Fibroblast of skin of right biceps (primary cell): ENCODE measurements around the gene TMEM38B.
"Not testable (repeated sequence)": the region's sequence is repeated elsewhere in the genome, so short reads cannot be mapped to it uniquely, and the experiment has no call there.

Source experiments
- DNase-seq: peaks from one replicate; pipeline ENCODE4 v3.0.0-alpha.2; 2013

The TMEM38B gene

GRCh38 chr9:105683688-105684275 is 10.6 kb upstream of the TMEM38B start:
- DNase-seq: no peak

DNA sequence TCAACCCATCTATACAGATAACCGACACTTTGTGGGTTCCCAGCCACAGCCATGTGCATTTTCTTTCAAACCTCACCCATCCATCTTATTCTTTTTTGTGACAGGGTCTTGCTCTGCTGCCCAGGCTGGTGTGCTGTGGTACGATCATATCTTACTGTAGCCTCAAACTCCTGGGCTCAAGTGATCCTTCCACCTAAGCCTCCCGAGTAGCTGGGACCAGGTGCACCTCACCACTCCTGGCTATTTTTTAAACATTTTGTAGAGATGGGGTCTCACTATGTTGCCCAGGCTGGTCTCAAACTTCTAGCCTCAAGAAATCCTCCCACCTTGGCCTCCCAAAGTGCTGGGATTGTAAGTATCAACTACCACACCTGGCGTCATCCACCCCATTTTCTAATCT is 7.4 kb upstream of the TMEM38B start:
- DNase-seq: no peak

GRCh38 chr9:105690742-105691141 is 3.6 kb upstream of the TMEM38B start:
- DNase-seq: no peak

GRCh38 chr9:105693435-105694189 is 729 bp upstream of the TMEM38B start:
- DNase-seq: no peak

DNA sequence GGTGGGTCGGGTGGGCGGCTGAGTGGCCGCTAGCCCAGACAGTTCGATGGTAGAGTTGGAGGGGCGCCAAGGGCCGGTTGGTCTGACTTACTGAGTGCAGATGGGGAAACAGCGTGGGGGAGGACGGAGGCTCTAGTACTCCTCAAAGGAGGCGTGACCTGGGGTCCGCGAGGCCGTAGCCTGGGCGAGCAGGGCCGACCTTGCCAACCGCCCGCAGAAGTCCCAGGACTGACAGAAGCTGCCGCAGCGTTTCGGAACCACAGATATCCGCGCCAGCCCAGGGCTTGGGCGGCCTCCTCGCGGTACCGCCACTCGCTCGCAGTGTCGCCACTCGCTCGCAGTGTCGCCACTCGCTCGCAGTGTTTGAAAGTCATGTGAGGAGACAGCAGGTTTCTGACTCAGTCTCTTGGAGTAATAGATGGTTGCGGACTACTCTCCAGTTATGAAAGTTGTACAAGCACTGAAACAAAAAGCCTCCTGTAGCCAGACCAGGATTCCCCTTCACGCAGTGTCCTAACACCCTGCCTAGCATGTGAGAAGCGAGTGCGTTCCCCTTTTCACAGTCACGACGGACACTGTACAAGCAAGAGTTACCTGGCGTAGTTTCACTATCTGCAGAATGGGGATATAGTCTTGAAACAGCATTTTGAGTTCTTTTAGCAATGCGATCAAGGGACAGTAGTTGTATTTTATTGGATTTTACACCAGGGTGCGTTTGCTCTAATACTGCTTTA is 674 bp downstream of the TMEM38B start:
- DNase-seq: peak; percentile 38

GRCh38 chr9:105696219-105696793 is 2.0 kb downstream of the TMEM38B start:
- DNase-seq: no peak

GRCh38 chr9:105697871-105698270 is 3.5 kb downstream of the TMEM38B start:
- no peak for DNase-seq

GRCh38 chr9:105698348-105698870 is 4.1 kb downstream of the TMEM38B start:
- no peak for DNase-seq

DNA sequence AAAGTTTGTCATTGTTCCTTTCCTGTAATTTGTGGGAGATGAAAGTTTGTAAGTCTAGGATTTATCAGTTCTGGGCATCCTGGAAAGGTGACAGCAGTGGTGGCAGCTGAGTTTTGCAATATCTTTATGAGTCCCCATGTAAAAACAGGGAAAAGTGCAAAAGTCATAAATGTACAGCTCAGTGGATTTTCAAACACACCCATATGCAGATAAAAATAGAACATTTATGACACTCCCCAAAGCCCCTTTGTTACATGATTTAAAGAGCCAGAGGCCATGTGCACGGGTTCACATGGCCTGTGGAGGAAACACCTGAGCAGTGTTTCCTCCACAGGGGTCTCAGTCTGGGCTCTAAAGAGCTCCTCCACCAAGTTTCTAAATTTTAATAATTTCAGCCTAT is 6.3 kb downstream of the TMEM38B start:
- no peak for DNase-seq

DNA sequence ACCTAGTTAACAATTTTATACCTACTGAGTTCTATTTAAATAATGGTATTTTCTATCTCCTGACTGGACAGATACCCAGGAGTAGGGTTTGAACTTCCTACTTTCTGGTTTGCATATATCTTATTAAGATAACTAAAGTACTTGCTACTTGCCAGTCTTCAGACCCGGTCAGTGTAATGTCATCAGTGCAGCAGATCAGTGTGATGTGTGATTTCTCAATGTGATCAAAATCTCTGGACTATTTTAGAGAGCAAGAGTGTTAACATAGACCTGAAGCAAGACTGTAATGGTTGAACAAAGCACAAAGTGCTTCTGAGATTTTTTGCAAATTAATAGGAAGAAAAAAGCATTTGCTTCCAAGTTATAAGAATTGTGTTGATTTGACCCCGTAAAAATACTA is 6.8 kb downstream of the TMEM38B start:
- DNase-seq: no peak

- no peak for DNase-seq
Observed at GRCh38 chr9:105702207-105702606, 7.9 kb downstream of the TMEM38B start.

GRCh38 chr9:105703638-105704037 is 9.3 kb downstream of the TMEM38B start:
- not testable (repeated sequence) for DNase-seq

DNA sequence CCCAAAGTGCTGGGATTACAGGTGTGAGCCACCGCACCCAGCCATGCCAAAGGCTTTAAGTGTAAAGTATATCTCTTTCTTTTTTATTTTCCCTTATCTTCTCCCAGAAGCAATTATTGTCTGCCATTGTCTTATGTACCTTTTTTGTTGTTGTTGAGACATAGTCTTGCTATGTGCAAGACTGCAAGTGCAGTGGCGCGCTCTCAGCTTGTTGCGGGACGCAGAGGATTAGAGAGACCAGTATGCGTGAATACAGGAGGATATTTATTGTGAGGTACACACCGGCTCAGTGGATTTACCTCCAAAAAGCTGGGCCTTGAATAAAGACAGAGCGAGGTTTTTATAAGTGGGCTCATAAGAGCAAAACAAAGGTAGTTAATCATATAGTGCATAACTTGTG is 11.8 kb downstream of the TMEM38B start:
- DNase-seq: no peak

GRCh38 chr9:105708405-105708804 is 14.1 kb downstream of the TMEM38B start:
- DNase-seq: no peak

DNA sequence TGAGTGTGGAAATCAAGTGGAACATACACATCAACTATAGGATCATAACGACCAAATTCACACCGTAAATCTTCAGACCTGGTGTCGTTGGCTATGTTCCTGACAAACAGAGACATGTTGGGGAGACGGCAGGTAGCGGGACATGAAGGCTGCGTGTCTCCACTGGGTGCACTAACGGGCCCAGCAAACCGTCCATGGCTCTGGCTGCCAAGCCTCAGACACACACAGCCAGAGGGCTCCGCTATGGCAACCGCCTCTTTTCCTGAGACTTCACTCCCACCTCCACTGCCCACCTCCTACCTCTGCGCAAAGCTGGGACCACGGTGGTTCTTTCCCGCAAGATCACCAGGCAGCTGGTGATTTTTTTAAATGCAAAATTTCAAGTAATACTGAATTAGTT is 16.3 kb downstream of the TMEM38B start:
- no peak for DNase-seq

DNA sequence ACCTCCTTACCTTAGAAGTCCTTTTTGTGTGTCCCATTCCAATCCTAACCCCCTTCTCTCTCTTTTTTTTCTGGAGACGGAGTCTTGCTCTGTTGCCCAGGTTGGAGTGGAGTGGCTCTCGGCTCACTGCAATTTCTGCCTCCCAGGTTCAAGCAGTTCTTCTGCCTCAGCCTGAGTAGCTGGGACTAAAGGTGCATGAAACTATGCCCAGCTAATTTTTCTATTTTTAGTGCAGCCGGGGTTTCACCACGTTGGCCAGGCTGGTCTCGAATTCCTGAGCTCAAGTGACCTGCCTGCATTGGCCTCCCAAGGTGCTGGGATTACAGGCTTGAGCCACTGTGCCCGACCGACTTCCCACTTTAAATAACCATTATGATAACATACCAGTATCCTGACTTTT is 17.5 kb downstream of the TMEM38B start:
- DNase-seq: no peak

- no peak for DNase-seq
Observed at GRCh38 chr9:105712297-105712696, 18.0 kb downstream of the TMEM38B start.

DNA sequence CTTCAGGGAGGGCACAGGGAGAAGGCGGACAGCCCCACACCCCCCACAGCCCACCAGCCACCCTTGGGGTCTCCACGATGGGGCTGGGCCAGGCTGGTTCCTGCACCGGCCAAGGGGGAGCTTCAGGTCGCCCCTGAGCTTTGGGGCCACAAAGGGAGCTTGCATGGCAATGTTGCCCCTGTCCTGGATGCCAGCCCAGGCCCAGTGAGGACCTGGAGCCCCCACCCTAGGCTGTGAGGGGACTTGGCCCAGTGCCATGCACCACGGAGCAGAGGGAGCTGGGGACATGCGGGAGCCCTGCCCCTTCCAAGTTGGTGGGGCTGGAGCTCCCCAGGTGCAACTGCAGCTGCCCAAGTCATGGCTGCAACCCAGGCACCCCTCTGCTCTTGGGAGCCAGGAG is 18.4 kb downstream of the TMEM38B start:
- DNase-seq: no peak

DNA sequence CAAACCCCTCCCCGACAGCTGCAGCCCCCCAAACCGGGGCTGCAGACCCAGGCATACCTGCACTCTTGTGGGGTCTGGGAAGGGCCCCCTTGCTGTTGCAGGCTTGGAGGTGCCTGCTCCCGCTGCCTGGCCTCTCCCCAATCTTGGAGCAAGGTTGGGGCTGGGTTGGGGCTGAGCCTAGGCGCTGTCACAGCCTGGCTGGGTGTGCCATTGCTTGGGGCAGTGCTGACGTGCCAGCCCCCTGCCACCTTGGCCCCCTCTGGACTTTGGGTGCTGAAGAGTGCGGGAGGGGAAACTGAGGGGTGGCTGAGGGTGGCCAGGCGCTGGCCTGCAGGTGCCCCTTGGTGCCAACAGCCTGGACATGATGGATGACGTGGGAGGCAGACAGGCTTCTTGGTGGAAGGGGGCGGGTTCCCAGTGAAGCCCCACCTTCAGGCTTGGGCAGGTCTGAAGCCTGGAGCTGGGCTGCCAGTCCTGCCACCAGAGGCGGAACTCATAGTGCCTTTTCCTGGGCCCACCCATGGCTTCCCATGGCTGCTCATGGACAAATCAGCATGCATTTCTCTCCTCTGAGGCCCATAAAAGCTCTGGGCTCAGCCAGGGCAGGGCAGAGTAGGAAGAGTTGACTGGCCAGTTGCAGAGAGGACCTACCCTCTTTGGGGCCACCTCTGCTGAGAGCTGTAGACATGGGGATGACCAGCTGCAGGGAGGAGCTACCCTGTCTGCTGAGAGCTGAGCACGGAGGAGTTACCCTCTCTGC is 19.1 kb downstream of the TMEM38B start:
- DNase-seq: no peak

DNA sequence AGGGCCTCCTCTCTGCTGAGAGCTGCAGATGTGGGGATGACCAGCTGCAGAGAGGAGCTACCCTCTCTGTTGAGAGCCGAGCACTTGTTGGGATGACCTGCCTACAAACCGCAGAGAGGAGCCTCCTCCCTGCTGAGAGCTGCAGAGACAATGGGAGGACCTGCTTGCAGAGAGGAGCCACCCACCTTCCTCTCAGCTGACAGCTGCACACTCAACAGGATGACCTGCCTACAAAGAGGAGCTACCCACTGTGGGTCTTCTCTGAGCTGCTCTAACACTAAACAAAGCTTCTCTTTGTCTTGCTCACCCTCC is 19.6 kb downstream of the TMEM38B start:
- no peak for DNase-seq

GRCh38 chr9:105716146-105716545 is 21.8 kb downstream of the TMEM38B start:
- no peak for DNase-seq

- DNase-seq: no peak
Observed at GRCh38 chr9:105722099-105722498, 27.8 kb downstream of the TMEM38B start.

- DNase-seq: no peak
Observed at GRCh38 chr9:105725370-105725769, 31.0 kb downstream of the TMEM38B start.
